ENCODE data around the gene IFRD2. TPM values are rescaled to one million over a fixed set of nuclear protein-coding genes. Genes with fewer than 3 reads are reported as not detected.

Gene IFRD2
- total RNA-seq, 1 donor from 2014 or later, result 77.1 TPM

DNA sequence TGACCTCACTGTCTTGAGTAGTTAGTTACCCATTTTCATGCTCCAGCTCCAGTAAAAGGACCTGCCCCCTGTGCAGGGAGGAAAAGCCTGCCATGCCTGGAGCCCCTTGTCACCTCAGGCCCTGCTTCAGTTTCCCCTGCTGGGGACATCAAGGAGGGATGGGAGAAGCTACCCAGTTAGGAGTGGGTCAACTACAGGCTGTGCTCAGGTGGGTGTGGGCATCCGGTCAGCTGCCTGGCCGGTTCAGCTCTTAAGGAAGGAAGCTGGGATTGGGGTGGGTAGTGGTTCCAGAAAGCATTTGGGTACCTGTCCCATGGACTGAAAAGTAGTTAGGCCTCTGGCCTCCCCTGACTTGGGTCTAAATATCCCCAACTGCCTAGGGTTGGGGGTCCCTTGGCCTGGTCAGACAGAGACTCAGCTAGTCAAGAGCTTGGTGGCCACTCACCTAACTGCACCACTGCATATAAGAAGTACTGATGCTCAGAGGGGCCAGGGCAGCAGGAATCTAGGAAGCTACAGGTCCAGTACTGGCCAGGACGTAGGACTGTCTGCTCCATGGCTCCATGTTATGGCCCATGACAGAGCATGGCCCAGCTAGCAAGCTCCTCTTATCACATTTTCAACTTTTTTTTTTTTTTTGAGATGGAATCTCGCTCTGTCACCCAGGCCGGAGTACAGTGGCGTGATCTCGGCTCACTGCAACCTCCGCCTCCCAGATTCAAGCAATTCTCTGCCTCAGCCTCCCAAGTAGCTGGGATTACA, 12.8 kb downstream of the IFRD2 start:
- Mint-ChIP-seq H3K27ac (ENCODE audit: unreplicated experiment) (no peak overlapping the region), H3K27me3 (ENCODE audit: low read depth) (peaks cover 17% of the 10 kb centered on the region), H3K36me3 (ENCODE audit: low read depth) (no peaks in the 10 kb centered on the region), H3K4me1 (peaks cover 15% of the 10 kb centered on the region), H3K9me3 (no peaks in the 10 kb centered on the region), H3K4me3 (no peak overlapping the region)
- no peak for DNase-seq (ENCODE audit: low read depth, low spot score)
- TF ChIP-seq CTCF (conservative IDR thresholded peaks at IDR 0.05), result no peak

GRCh38 chr3:50278880-50279224, 13.4 kb downstream of the IFRD2 start, which contains the start of gene LSMEM2:
Gene LSMEM2, plus strand, starts transcription at chr3:50279087. Its CDS starts 27 bp downstream, at chr3:50279114.
- H3K36me3 Mint-ChIP-seq (ENCODE audit: low read depth), result no peaks in the 10 kb centered on the region
- DNase-seq (ENCODE audit: low read depth, low spot score), result no peak
- H3K27me3 Mint-ChIP-seq (ENCODE audit: low read depth), result peaks cover 23% of the 10 kb centered on the region
- no peak for TF ChIP-seq CTCF (conservative IDR thresholded peaks at IDR 0.05)
- no peaks in the 10 kb centered on the region for H3K9me3 Mint-ChIP-seq
- H3K27ac Mint-ChIP-seq (ENCODE audit: unreplicated experiment), result no peak within 1 kb of the TSS
- H3K4me3 Mint-ChIP-seq, result no peak within 1 kb of the TSS
- peaks cover 20% of the 10 kb centered on the region for H3K4me1 Mint-ChIP-seq

DNA sequence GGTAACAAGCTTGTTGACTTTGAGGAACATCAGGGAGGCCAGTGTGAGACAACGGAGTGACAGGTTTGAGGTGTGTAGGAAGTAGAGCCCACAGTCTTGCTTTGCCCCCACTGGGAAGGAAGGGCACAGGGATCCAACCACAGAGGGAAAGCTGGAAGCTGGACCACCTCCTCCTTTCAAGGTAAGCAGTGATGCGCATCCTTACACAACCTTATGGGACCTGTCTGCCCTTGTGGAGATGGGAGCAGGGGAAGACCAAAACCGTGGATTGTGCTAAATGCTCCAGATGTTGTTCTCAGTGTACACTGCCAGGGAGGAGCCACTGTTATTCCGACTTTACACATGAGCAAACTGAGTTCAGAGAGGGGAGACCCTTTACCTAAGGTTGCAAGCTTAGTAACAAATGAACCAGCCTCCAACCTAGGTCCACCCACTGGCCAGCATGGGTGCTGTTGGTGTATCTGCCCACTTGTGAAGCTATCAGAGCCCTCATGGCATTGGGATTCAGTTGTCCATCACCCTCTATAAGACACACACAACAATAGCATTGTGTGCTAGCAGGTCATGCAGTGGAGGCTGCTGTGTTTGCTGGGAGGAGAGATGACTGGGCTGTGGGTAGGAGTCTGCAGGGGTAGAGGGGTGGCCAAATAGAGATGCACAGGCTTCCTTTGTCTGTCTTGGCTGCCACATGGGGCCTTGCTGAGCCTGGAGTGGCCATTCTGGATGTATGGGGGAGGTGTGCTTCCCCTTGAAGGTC, 13.9 kb downstream of the IFRD2 start:
- TF ChIP-seq CTCF (conservative IDR thresholded peaks at IDR 0.05), result no peak
- H3K27me3 Mint-ChIP-seq (ENCODE audit: low read depth), result peaks cover 26% of the 10 kb centered on the region
- DNase-seq (ENCODE audit: low read depth, low spot score), result no peak

DNA sequence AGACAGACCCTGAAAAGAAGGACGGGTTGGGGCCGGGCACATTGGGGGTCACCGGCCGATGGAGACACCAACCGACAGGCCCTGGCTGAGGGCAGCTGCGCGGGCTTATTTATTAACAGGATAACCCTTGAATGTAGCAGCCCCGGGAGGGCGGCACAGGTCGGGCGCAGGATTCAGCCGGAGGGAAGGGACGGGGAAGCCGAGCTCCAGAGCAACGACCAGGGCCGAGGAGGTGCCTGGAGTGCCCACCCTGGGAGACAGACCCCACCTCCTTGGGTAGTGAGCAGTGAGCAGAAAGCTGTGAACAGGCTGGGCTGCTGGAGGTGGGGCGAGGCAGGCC, 15.5 kb downstream of the IFRD2 start:
- TF ChIP-seq CTCF (conservative IDR thresholded peaks at IDR 0.05), result no peak
- H3K36me3 Mint-ChIP-seq (ENCODE audit: low read depth), result no peaks in the 10 kb centered on the region
- peaks cover 35% of the 10 kb centered on the region for H3K27me3 Mint-ChIP-seq (ENCODE audit: low read depth)
- no peak overlapping the region for H3K27ac Mint-ChIP-seq (ENCODE audit: unreplicated experiment)
- H3K4me3 Mint-ChIP-seq, result no peak overlapping the region
- peaks cover 27% of the 10 kb centered on the region for H3K4me1 Mint-ChIP-seq
- DNase-seq (ENCODE audit: low read depth, low spot score), result no peak
- H3K9me3 Mint-ChIP-seq, result no peaks in the 10 kb centered on the region

More for the DNA sequence above, 13.9 kb downstream of the IFRD2 start:
- Mint-ChIP-seq H3K27ac (ENCODE audit: unreplicated experiment) (no peak overlapping the region), H3K4me3 (no peak overlapping the region), H3K4me1 (peaks cover 20% of the 10 kb centered on the region), H3K36me3 (ENCODE audit: low read depth) (no peaks in the 10 kb centered on the region), H3K9me3 (no peaks in the 10 kb centered on the region)

GRCh38 chr3:50275996-50276761, 16.1 kb downstream of the IFRD2 start:
- H3K27ac Mint-ChIP-seq (ENCODE audit: unreplicated experiment), result no peak overlapping the region
- no peaks in the 10 kb centered on the region for H3K9me3 Mint-ChIP-seq
- H3K4me1 Mint-ChIP-seq, result peaks cover 33% of the 10 kb centered on the region
- TF ChIP-seq CTCF (conservative IDR thresholded peaks at IDR 0.05), result no peak
- H3K36me3 Mint-ChIP-seq (ENCODE audit: low read depth), result no peaks in the 10 kb centered on the region
- no peak overlapping the region for H3K4me3 Mint-ChIP-seq
- H3K27me3 Mint-ChIP-seq (ENCODE audit: low read depth), result peaks cover 41% of the 10 kb centered on the region
- no peak for DNase-seq (ENCODE audit: low read depth, low spot score)
